Activated CD8-positive, alpha-beta memory T cell treated with anti-CD3 and anti-CD28 coated beads, Interleukin-2, amount 50 U/mL, for 24 hours (primary cell): ENCODE data around the gene OR51E2.
"Not testable (repeated sequence)": the region's sequence is repeated elsewhere in the genome, so short reads cannot be mapped to it uniquely, and the experiment has no call there.

Source experiments
- DNase-seq: peaks from one replicate; pipeline ENCODE4 v3.0.0-alpha.2; 2020; ENCODE audit errors: extremely low read depth

OR51E2 gene

GRCh38 chr11:4697585-4697984 lies at the start of gene OR51E2:
Gene OR51E2, minus strand, starts transcription at chr11:4697853. Its CDS starts 15,142 bp downstream, at chr11:4682711.
- DNase-seq = no peak

GRCh38 chr11:4740735-4741134 lies 43.1 kb upstream of the OR51E2 start:
- no peak for DNase-seq

- no peak for DNase-seq
These were observed 29.5 kb upstream of the OR51E2 start for GRCh38 chr11:4727171-4727570.

- not testable (repeated sequence) for DNase-seq
These were observed 25.2 kb upstream of the OR51E2 start for GRCh38 chr11:4722616-4723534.

- no peak for DNase-seq
These were observed 16.6 kb upstream of the OR51E2 start for GRCh38 chr11:4714300-4714699.

GRCh38 chr11:4713241-4713640 lies 15.6 kb upstream of the OR51E2 start:
- DNase-seq = no peak

- DNase-seq = no peak
These were observed 7.2 kb upstream of the OR51E2 start for GRCh38 chr11:4704790-4705334.

- no peak for DNase-seq
These were observed 6.6 kb upstream of the OR51E2 start, which contains the start of gene MMP26 for GRCh38 chr11:4704054-4704789. Gene MMP26, plus strand, starts transcription at chr11:4704784.

GRCh38 chr11:4700436-4700820 lies 2.8 kb upstream of the OR51E2 start:
- no peak for DNase-seq

- no peak for DNase-seq
These were observed 2.2 kb upstream of the OR51E2 start for GRCh38 chr11:4699697-4700435.

- DNase-seq = no peak
These were observed 2.2 kb downstream of the OR51E2 start for GRCh38 chr11:4695442-4695841.

GRCh38 chr11:4684631-4685285 lies 12.9 kb downstream of the OR51E2 start:
- DNase-seq = no peak

- DNase-seq = no peak
These were observed 14.8 kb downstream of the OR51E2 start for GRCh38 chr11:4682623-4683419.

GRCh38 chr11:4680341-4680740 lies 17.3 kb downstream of the OR51E2 start:
- DNase-seq = no peak

GRCh38 chr11:4677948-4678347 lies 19.7 kb downstream of the OR51E2 start:
- DNase-seq = no peak

GRCh38 chr11:4673781-4674180 lies 23.9 kb downstream of the OR51E2 start:
- no peak for DNase-seq

- no peak for DNase-seq
These were observed 25.2 kb downstream of the OR51E2 start for GRCh38 chr11:4672470-4672869.

- DNase-seq = no peak
These were observed 25.9 kb downstream of the OR51E2 start for GRCh38 chr11:4671741-4672140.

GRCh38 chr11:4665424-4665823 lies 32.2 kb downstream of the OR51E2 start:
- no peak for DNase-seq

GRCh38 chr11:4664786-4665185 lies 32.9 kb downstream of the OR51E2 start:
- no peak for DNase-seq
